Measurements from ENCODE around the gene FBXO44.

The FBXO44 gene

DNA sequence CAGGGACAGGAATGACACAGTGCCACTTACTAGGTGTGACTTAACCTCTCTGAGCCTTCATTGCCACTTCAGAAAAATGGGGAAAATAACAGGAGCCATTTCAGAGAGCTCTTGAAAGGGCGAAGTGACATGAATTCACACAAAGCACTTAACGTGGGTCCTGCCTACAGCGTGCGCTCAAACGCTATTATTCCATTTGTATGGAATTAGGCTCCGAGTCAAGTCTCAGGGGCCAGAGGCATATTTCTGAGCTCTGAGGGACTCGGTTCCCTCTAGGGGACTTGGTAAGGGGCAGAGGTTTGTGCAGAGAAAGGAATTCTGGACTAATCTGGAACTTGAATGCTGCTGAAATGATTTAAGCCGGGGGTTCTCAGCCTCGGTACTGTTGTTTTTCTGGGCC, 50.9 kb downstream of the FBXO44 start:
- TF ChIP-seq, protein P1, sequence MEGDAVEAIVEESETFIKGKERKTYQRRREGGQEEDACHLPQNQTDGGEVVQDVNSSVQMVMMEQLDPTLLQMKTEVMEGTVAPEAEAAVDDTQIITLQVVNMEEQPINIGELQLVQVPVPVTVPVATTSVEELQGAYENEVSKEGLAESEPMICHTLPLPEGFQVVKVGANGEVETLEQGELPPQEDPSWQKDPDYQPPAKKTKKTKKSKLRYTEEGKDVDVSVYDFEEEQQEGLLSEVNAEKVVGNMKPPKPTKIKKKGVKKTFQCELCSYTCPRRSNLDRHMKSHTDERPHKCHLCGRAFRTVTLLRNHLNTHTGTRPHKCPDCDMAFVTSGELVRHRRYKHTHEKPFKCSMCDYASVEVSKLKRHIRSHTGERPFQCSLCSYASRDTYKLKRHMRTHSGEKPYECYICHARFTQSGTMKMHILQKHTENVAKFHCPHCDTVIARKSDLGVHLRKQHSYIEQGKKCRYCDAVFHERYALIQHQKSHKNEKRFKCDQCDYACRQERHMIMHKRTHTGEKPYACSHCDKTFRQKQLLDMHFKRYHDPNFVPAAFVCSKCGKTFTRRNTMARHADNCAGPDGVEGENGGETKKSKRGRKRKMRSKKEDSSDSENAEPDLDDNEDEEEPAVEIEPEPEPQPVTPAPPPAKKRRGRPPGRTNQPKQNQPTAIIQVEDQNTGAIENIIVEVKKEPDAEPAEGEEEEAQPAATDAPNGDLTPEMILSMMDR (IDR thresholded peaks at IDR 0.05; ENCODE audit: extremely low read depth, missing control alignments), result no peak
- DNase-seq (ENCODE audit: low spot score), result no peak

DNA sequence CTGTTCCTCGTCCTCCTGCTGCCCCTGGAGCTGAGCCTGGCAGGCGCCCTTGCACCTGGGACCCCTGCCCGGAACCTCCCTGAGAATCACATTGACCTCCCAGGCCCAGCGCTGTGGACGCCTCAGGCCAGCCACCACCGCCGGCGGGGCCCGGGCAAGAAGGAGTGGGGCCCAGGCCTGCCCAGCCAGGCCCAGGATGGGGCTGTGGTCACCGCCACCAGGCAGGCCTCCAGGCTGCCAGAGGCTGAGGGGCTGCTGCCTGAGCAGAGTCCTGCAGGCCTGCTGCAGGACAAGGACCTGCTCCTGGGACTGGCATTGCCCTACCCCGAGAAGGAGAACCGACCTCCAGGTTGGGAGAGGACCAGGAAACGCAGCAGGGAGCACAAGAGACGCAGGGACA, 51.6 kb downstream of the FBXO44 start:
- TF ChIP-seq, protein P1 (IDR thresholded peaks at IDR 0.05; ENCODE audit: extremely low read depth, missing control alignments), result no peak
- DNase-seq (ENCODE audit: low spot score), result no peak

GRCh38 chr1:11707621-11708276, 53.1 kb downstream of the FBXO44 start:
- no peak for DNase-seq (ENCODE audit: low spot score)
- TF ChIP-seq, protein P1 (IDR thresholded peaks at IDR 0.05; ENCODE audit: extremely low read depth, missing control alignments), result no peak

GRCh38 chr1:11708554-11709350, 54.1 kb downstream of the FBXO44 start:
- no peak for DNase-seq (ENCODE audit: low spot score)
- TF ChIP-seq, protein P1 (IDR thresholded peaks at IDR 0.05; ENCODE audit: extremely low read depth, missing control alignments), result no peak

- TF ChIP-seq, protein P1 (IDR thresholded peaks at IDR 0.05; ENCODE audit: extremely low read depth, missing control alignments), result no peak
These were observed 56.8 kb downstream of the FBXO44 start for GRCh38 chr1:11711490-11711889.

GRCh38 chr1:11712285-11712684, 57.6 kb downstream of the FBXO44 start:
- DNase-seq (ENCODE audit: low spot score), result no peak
- TF ChIP-seq, protein P1 (IDR thresholded peaks at IDR 0.05; ENCODE audit: extremely low read depth, missing control alignments), result no peak

More at GRCh38 chr1:11711490-11711889, 56.8 kb downstream of the FBXO44 start:
- DNase-seq (ENCODE audit: low spot score), result no peak

Data from GM20000 (cell line).